ENCODE data around the gene ZNF775. TPM values are rescaled to one million over a fixed set of nuclear protein-coding genes. Genes with fewer than 3 reads are reported as not detected.

Gene ZNF775
- total RNA-seq, 1 donor = 0.94 TPM

DNA sequence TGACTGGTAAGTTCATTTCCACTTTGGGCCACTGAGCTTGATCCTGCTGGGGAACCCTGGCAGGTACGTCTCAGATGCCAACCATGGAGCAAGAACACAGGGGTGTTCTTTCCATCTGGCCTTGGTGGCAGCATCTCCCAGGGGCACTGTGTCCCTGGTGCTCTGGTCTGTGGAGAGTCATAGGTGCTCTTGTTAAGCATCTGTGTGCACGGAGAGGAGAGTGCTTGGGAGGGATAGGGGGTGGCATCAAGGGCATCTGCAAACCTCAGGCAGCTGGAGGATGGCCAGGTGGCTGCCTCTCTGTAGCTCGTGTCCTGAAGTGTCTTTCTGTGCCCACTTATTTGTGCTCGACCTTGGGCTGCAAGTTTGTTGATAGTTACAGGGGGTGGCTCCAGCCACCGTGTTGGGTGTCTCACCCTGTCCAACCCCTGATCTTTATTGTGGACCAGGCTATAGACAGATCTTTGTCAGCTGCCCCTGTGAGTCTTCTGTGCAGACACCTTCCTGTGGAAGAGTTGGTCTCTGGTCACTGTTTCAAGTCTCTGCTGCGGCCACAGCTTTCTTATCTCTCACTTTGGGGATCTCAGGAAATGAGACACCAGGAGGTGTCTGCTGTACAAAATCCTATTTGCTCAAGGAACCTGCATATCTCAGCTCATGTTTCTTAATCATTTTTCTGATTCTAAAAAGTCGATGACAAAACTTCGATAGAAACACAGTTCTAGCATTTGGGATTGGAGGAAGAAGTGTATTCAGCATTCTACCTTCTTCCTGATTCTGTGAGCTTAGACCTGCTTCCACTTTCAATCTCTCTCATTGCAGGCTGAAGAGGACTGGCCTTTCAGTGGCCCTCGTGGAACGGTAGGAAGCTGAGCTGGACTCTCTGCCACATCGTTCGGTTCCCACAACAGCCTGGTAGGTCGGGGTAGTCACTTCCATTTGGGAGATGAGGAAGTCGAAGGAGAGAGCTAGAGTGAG is 54.1 kb downstream of the ZNF775 start:
- H3K4me1 ChIP-seq (ENCODE audit: insufficient read depth, low read length) = peaks cover 47% of the 10 kb centered on the region
- H3K27me3 ChIP-seq (ENCODE audit: insufficient read depth, low read length) = no peaks in the 10 kb centered on the region
- no peaks in the 10 kb centered on the region for H3K9me3 ChIP-seq (ENCODE audit: low read depth, low read length)
- H3K4me3 ChIP-seq (ENCODE audit: low read length) = no peak overlapping the region

DNA sequence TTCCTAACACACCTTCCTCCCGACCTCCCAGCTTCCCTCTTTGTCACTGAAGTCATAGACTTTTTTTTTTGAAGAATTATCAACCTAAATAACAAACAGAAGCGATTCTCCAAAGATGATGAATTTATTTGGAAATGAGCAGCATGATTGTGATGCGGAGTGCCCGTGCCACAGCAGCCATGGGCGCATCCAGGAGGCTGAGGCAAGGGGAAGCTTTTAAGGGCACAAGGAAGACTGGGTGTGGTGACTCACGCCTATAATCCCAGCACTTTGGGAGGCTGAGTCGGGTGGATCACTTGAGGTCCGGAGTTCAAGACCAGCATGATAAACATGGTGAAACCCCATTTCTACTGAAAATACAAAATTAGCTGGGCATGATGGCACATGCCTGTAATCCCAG is 55.1 kb downstream of the ZNF775 start:
- Histone ChIP-seq H3K9me3 (ENCODE audit: low read depth, low read length) (no peaks in the 10 kb centered on the region), H3K4me3 (ENCODE audit: low read length) (no peak overlapping the region), H3K4me1 (ENCODE audit: insufficient read depth, low read length) (peaks cover 41% of the 10 kb centered on the region), H3K27me3 (ENCODE audit: insufficient read depth, low read length) (no peaks in the 10 kb centered on the region)

DNA sequence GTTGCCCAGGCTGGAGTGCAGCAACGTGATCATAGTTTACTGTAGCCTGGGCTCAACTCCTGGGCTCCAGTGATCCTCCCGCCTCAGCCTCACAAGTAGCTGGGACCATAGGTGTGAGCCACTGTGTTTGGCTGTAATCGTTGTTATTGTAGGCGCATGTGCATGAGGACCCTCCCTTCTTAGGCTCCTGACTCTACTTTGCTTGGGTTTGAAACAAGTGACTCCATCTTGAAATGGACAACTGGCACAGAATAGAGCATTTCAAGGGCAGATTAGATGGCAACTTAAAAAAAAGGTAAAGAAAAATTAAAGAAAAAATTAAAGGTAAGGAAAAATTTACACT is 55.9 kb downstream of the ZNF775 start:
- H3K4me1 ChIP-seq (ENCODE audit: insufficient read depth, low read length) = peaks cover 41% of the 10 kb centered on the region
- H3K9me3 ChIP-seq (ENCODE audit: low read depth, low read length) = no peaks in the 10 kb centered on the region
- no peak overlapping the region for H3K4me3 ChIP-seq (ENCODE audit: low read length)
- H3K27me3 ChIP-seq (ENCODE audit: insufficient read depth, low read length) = no peaks in the 10 kb centered on the region

DNA sequence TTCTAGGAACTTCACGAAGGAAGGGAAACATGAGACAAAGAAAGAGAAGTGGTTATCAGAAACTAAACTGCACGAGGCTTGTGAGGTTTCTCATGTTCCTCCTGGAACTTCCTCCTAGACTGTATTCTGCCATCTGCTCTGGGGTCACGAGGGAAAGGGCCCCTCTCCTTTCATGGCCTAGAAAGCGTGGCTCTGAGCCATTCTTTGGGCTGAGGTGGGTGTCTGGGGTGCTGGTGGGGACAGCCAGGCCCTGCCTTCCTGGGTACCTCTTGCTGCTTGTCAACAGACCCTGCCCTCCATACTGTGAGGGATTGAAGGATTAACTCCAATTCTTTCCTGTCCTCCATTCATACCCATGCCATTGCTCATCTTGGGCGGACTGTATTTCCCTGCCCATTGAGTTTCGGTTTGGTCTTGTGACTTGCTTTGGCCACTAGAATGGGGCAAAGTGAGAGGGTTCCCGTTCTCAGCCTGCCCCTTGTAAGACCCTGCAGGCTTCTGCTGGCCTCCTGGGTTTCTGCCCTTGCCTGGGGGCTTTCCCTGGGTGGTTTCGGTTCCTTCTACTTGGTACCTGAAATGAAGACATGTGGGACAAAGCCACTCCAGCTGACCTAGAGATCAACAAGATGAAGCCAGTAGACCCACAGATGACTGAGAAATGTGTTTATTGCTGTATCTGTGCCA is 56.4 kb downstream of the ZNF775 start:
- no peaks in the 10 kb centered on the region for H3K27me3 ChIP-seq (ENCODE audit: insufficient read depth, low read length)
- H3K4me1 ChIP-seq (ENCODE audit: insufficient read depth, low read length) = peaks cover 41% of the 10 kb centered on the region
- no peak overlapping the region for H3K4me3 ChIP-seq (ENCODE audit: low read length)
- no peaks in the 10 kb centered on the region for H3K9me3 ChIP-seq (ENCODE audit: low read depth, low read length)

DNA sequence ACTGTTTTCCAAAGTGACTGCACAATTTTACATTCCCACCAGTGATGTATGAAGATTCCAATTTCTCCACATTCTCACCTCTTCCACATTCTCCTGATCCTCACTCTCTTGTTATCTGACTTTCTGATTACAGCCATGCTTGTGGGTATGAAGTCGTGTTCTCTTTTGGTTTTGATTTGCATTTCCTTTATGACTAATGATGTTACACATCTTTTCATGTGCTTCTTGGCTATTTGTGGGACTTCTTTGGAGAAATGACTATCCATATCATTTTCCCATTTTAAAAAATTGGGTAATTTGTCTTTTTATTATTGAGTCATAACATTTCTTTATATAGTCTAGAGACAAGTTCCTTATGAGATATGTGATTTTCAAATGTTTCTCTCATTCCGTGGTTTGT is 60.8 kb downstream of the ZNF775 start:
- H3K27me3 ChIP-seq (ENCODE audit: insufficient read depth, low read length) = no peaks in the 10 kb centered on the region
- H3K4me1 ChIP-seq (ENCODE audit: insufficient read depth, low read length) = peaks cover 15% of the 10 kb centered on the region
- H3K4me3 ChIP-seq (ENCODE audit: low read length) = no peak overlapping the region
- peaks cover 6% of the 10 kb centered on the region for H3K9me3 ChIP-seq (ENCODE audit: low read depth, low read length)

DNA sequence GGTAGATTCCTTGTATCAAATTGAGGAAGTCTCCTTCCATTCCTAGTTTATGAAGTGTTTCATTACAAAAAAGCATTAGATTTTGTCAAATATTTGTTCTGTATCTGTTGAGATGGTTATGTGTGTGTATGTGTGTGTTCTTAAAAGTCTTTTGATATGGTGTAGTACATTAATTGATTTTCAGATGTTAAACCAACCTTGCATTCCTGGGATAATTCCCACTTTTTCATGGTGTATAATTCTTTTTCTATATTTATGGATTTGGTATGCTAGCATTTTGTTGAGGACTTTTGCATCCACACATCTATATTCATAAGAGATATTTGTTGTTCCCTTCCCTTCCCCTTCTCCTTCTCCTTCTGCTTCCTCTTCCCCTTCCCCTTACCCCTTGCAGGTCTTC is 62.4 kb downstream of the ZNF775 start:
- no peak overlapping the region for H3K4me3 ChIP-seq (ENCODE audit: low read length)
- no peaks in the 10 kb centered on the region for H3K27me3 ChIP-seq (ENCODE audit: insufficient read depth, low read length)
- peaks cover 3% of the 10 kb centered on the region for H3K4me1 ChIP-seq (ENCODE audit: insufficient read depth, low read length)

DNA sequence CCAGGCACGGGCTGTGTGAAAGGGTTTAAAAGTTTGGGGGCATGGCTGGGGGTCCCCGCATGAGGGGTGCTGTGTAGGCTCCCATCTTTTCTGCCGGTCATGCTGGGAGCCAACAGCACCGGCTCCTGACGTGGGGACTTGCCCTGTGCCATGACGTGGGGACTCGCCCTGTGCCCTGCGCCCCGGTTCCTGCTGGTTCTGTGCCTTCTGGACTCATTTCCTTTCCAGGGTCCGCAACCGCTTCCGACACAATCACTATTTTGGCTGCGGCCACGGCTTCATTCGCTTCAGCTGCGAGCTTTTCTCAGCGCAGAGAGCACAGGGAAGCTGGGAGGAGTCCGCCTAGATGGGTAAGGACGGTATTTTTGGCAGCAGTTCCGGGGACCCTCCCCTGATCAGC is 63.7 kb downstream of the ZNF775 start:
- Histone ChIP-seq H3K9me3 (ENCODE audit: low read depth, low read length) (peaks cover 6% of the 10 kb centered on the region), H3K27me3 (ENCODE audit: insufficient read depth, low read length) (no peaks in the 10 kb centered on the region), H3K4me1 (ENCODE audit: insufficient read depth, low read length) (peaks cover 7% of the 10 kb centered on the region), H3K4me3 (ENCODE audit: low read length) (no peak overlapping the region)

More for the DNA sequence above, 62.4 kb downstream of the ZNF775 start:
- peaks cover 6% of the 10 kb centered on the region for H3K9me3 ChIP-seq (ENCODE audit: low read depth, low read length)

DNA sequence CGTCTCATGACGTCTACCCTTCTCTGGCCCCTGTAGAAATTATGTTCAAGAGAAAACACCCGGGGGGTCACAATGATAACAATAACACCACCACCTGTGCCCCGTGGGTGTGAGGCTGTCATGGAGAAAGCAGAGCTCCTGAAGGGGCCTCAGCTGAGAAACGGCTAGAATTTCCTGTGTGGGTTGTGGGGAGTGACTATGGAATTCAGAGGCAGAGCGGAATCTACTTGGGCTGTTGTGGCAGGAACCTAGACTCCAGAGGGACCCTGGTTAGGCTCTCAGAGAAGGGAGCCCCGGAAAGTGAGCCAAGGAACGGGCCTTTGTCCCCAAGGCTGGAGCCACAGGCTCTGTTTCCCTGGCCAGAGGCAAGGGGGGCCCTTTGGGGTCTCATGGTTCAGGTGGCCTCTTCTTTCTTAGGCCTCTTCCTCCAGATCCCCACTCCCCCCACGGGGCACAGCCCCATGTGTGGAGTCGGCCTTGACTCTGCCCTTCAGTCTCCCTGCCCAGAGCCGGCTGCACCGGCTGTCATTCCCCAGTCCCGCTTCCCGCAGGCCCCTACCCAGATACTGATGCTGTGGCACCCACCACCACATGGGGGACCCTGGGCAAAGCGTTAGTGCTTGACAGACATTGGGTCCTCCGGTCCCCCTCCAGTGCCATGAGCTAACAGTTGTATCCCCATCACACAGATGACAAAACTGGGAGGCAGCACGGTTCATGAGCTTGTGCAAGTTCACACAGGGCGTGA is 64.8 kb downstream of the ZNF775 start:
- Histone ChIP-seq H3K27me3 (ENCODE audit: insufficient read depth, low read length) (no peaks in the 10 kb centered on the region), H3K9me3 (ENCODE audit: low read depth, low read length) (peaks cover 6% of the 10 kb centered on the region), H3K4me1 (ENCODE audit: insufficient read depth, low read length) (peaks cover 17% of the 10 kb centered on the region), H3K4me3 (ENCODE audit: low read length) (no peak overlapping the region)

DNA sequence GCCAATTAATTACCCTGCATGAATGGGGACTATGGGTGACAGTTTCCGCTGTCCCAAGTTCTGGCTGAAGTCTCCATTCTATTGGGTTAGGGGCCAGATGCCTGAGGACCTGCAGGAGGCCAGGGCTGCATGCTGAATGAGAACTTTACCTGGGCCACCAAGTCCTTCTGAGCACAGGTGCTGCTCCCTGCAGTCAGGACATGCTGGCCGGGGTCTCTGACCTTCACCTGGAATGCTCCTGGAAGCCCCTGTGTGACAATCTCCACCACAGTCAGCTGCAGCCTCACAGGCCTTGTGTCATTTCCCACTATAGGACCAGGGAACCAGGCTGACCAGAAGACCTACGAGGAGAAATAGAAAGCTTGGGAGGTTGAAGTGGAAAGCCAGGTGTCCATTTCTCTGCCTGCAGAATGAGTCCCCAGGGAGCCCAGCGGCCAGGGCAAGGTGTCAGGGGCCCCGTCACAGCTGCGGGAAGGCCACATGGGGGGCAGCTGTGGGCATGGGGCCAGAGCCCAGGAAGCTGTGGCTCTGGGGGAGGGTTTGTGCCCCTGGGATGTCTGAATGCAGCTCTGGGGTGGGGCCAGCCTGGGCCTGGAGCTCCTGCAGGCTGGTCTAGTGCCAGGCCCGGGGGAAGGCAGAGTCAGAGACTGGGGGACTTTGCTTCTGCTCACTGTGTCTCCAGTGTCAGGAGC is 65.7 kb downstream of the ZNF775 start:
- H3K9me3 ChIP-seq (ENCODE audit: low read depth, low read length) = peaks cover 6% of the 10 kb centered on the region
- peaks cover 26% of the 10 kb centered on the region for H3K4me1 ChIP-seq (ENCODE audit: insufficient read depth, low read length)
- no peak overlapping the region for H3K4me3 ChIP-seq (ENCODE audit: low read length)
- H3K27me3 ChIP-seq (ENCODE audit: insufficient read depth, low read length) = no peaks in the 10 kb centered on the region

DNA sequence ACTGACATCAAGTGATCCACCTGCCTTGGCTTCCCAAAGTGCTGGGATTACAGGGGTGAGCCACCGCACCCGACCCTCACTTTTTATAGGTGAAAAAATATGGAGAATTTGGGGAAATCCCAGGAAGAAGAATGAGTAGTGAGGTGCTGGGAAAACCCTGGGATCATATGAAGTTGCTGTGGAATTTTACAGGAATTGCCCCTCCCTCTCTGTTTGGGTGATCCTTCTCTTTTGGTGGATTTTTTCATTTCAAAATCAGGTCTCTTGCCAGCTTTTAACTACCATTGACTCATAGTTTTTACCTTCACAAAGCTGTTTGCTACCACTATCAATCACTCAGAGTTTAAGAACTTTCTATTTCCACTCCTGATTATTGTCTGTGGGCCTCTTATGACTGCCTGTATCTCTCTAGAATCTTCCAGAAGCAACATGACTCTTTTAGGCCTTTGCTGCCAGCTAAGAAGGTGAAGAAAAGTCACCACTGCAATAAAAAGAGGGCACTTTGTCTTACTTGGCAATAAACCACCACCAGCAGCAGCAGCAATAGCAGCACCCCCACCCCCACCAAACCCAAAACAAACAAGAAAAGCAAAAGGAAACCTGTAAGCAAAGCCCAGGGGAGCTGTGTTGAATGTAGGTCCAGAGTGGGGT is 67.3 kb downstream of the ZNF775 start:
- no peaks in the 10 kb centered on the region for H3K27me3 ChIP-seq (ENCODE audit: insufficient read depth, low read length)
- peaks cover 2% of the 10 kb centered on the region for H3K9me3 ChIP-seq (ENCODE audit: low read depth, low read length)
- peaks cover 42% of the 10 kb centered on the region for H3K4me1 ChIP-seq (ENCODE audit: insufficient read depth, low read length)
- H3K4me3 ChIP-seq (ENCODE audit: low read length) = no peak overlapping the region

Other genes starting within 250 kb of the ZNF775 start
- gene LRRC61, start 56.0 kb upstream of the ZNF775 start, total RNA-seq = 15.6 TPM
- gene ACTR3C, start 55.8 kb upstream of the ZNF775 start, total RNA-seq = 9.3 TPM
- gene RARRES2, start 37.7 kb upstream of the ZNF775 start, total RNA-seq = not detected
- 49.2 TPM for gene REPIN1, start 10.5 kb upstream of the ZNF775 start, total RNA-seq
- 4.2 TPM for gene GIMAP8, start 71.3 kb downstream of the ZNF775 start, total RNA-seq
- 44.2 TPM for gene GIMAP7, start 135.5 kb downstream of the ZNF775 start, total RNA-seq
- gene GIMAP4, start 188.1 kb downstream of the ZNF775 start, total RNA-seq = 47.9 TPM